ENCODE measurements around the gene RHCE. TPM values are rescaled to one million over a fixed set of nuclear protein-coding genes. Genes with fewer than 3 reads are reported as not detected.
"Not testable (repeated sequence)": the region's sequence is repeated elsewhere in the genome, so short reads cannot be mapped to it uniquely, and the experiment has no call there.

Gene RHCE
- polyA plus RNA-seq, 1 donor from 2014 or later = 0.30 TPM

- H3K36me3 Mint-ChIP-seq, H3K27me3 Mint-ChIP-seq, H3K4me1 Mint-ChIP-seq, H3K27ac Mint-ChIP-seq, H3K9me3 Mint-ChIP-seq, H3K4me3 Mint-ChIP-seq: not testable (repeated sequence)
Observed at GRCh38 chr1:25324407-25324806, 96.2 kb downstream of the RHCE start.

- H3K9me3 Mint-ChIP-seq, H3K4me1 Mint-ChIP-seq, H3K36me3 Mint-ChIP-seq, H3K27me3 Mint-ChIP-seq, H3K4me3 Mint-ChIP-seq, H3K27ac Mint-ChIP-seq: not testable (repeated sequence)
Observed at GRCh38 chr1:25322127-25322526, 98.5 kb downstream of the RHCE start.

- H3K27ac Mint-ChIP-seq, H3K4me1 Mint-ChIP-seq, H3K9me3 Mint-ChIP-seq, H3K4me3 Mint-ChIP-seq, H3K27me3 Mint-ChIP-seq, H3K36me3 Mint-ChIP-seq: not testable (repeated sequence)
Observed at GRCh38 chr1:25320314-25320938, 100.2 kb downstream of the RHCE start.

- H3K27ac Mint-ChIP-seq = not testable (repeated sequence)
Observed at GRCh38 chr1:25312806-25313470, 107.7 kb downstream of the RHCE start.

More at GRCh38 chr1:25312806-25313470, 107.7 kb downstream of the RHCE start:
- H3K4me3 Mint-ChIP-seq, H3K36me3 Mint-ChIP-seq, H3K9me3 Mint-ChIP-seq, H3K4me1 Mint-ChIP-seq, H3K27me3 Mint-ChIP-seq: not testable (repeated sequence)

Other genes starting within 250 kb of the RHCE start
- 91.2 TPM for gene SYF2, start 188.3 kb downstream of the RHCE start, polyA plus RNA-seq
- gene RSRP1, start 173.4 kb downstream of the RHCE start, polyA plus RNA-seq = 56.0 TPM
- 0.19 TPM for gene RHD, start 148.3 kb downstream of the RHCE start, polyA plus RNA-seq
- gene TMEM50A, start 82.5 kb downstream of the RHCE start, polyA plus RNA-seq = 111 TPM
- gene MACO1, start 10.1 kb upstream of the RHCE start, polyA plus RNA-seq = 8.3 TPM
- 60.5 TPM for gene LDLRAP1, start 122.8 kb upstream of the RHCE start, polyA plus RNA-seq
- gene MAN1C1, start 196.0 kb upstream of the RHCE start, polyA plus RNA-seq = 0.49 TPM